ENCODE measurements around the gene MYOG. TPM values are rescaled to one million over a fixed set of nuclear protein-coding genes. Genes with fewer than 3 reads are reported as not detected.

The MYOG gene
- total and polyA plus RNA-seq, 2 of the 13 experiments (the other 11 are each of a cell fraction or from before 2014, with no cell fraction given) = not detected

DNA sequence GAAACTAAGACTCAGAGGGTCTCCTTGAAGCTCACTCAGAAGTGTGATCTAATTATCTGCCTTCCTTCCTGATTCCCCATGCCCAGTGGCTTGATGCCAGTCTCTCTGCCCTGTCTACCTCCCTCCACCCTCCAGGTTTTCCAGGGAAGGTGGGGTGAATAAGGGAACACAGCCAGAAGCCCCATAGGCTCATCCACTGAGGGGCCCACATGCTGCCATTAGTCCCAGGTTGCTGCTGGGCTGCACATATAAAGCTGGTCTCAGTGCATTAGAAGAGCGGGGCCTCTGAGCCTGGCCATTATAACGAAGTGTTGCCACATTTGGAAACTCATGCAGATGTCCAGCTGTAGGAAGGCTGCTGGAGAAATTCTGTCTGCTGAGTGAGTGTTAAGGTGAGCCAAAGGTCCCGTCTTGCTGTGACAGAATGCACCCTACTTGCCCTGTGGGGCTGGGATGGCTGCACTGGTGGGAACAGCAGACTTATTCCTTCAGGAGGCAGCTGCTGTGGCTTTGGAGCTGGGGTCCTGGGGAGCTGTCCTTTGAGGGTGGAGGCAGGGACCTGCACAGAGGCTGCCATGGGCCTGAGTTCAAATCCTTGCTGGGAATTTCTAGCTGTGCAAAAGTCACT lies 44.7 kb upstream of the MYOG start (continued):
- TF ChIP-seq, protein P1, sequence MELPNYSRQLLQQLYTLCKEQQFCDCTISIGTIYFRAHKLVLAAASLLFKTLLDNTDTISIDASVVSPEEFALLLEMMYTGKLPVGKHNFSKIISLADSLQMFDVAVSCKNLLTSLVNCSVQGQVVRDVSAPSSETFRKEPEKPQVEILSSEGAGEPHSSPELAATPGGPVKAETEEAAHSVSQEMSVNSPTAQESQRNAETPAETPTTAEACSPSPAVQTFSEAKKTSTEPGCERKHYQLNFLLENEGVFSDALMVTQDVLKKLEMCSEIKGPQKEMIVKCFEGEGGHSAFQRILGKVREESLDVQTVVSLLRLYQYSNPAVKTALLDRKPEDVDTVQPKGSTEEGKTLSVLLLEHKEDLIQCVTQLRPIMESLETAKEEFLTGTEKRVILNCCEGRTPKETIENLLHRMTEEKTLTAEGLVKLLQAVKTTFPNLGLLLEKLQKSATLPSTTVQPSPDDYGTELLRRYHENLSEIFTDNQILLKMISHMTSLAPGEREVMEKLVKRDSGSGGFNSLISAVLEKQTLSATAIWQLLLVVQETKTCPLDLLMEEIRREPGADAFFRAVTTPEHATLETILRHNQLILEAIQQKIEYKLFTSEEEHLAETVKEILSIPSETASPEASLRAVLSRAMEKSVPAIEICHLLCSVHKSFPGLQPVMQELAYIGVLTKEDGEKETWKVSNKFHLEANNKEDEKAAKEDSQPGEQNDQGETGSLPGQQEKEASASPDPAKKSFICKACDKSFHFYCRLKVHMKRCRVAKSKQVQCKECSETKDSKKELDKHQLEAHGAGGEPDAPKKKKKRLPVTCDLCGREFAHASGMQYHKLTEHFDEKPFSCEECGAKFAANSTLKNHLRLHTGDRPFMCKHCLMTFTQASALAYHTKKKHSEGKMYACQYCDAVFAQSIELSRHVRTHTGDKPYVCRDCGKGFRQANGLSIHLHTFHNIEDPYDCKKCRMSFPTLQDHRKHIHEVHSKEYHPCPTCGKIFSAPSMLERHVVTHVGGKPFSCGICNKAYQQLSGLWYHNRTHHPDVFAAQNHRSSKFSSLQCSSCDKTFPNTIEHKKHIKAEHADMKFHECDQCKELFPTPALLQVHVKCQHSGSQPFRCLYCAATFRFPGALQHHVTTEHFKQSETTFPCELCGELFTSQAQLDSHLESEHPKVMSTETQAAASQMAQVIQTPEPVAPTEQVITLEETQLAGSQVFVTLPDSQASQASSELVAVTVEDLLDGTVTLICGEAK (IDR thresholded peaks at IDR 0.05) = no peak
- TF ChIP-seq, protein P1 (CRISPR knock-in tag; IDR thresholded peaks at IDR 0.05) = no peak
- TF ChIP-seq ZBTB8A (CRISPR knock-in tag; IDR thresholded peaks at IDR 0.05; ENCODE audit: borderline replicate concordance, low read depth) (no peak), ZSCAN9 (CRISPR knock-in tag; IDR thresholded peaks at IDR 0.05; ENCODE audit: borderline replicate concordance) (no peak), KDM6A (CRISPR knock-in tag; IDR thresholded peaks at IDR 0.05; ENCODE audit: low read depth) (no peak), MYNN (CRISPR knock-in tag; IDR thresholded peaks at IDR 0.05; ENCODE audit: low read depth) (no peak), CREM (IDR thresholded peaks at IDR 0.05) (no peak), CREM (CRISPR knock-in tag; IDR thresholded peaks at IDR 0.05) (no peak), HMGA1 (CRISPR knock-in tag; conservative IDR thresholded peaks at IDR 0.05) (no peak), TEAD2 (CRISPR knock-in tag; IDR thresholded peaks at IDR 0.05) (no peak)
- TF ChIP-seq, protein P2, sequence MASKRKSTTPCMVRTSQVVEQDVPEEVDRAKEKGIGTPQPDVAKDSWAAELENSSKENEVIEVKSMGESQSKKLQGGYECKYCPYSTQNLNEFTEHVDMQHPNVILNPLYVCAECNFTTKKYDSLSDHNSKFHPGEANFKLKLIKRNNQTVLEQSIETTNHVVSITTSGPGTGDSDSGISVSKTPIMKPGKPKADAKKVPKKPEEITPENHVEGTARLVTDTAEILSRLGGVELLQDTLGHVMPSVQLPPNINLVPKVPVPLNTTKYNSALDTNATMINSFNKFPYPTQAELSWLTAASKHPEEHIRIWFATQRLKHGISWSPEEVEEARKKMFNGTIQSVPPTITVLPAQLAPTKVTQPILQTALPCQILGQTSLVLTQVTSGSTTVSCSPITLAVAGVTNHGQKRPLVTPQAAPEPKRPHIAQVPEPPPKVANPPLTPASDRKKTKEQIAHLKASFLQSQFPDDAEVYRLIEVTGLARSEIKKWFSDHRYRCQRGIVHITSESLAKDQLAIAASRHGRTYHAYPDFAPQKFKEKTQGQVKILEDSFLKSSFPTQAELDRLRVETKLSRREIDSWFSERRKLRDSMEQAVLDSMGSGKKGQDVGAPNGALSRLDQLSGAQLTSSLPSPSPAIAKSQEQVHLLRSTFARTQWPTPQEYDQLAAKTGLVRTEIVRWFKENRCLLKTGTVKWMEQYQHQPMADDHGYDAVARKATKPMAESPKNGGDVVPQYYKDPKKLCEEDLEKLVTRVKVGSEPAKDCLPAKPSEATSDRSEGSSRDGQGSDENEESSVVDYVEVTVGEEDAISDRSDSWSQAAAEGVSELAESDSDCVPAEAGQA (IDR thresholded peaks at IDR 0.05; ENCODE audit: low read depth) = no peak
- TF ChIP-seq, protein P2 (CRISPR knock-in tag; IDR thresholded peaks at IDR 0.05; ENCODE audit: borderline replicate concordance) = no peak
